ENCODE measurements around the gene TSC22D2. TPM values are rescaled to one million over a fixed set of nuclear protein-coding genes. Genes with fewer than 3 reads are reported as not detected.

Gene TSC22D2
- total RNA-seq, 1 donor from 2014 or later, result 68.7 TPM

GRCh38 chr3:150451329-150452048 is 43.4 kb downstream of the TSC22D2 start:
- DNase-seq (ENCODE audit: low spot score in 2 of 2, unreplicated experiment in 2 of 2), result no peak
- no peaks in the 10 kb centered on the region for H3K27me3 Mint-ChIP-seq (ENCODE audit: low read depth)
- peak overlapping the region; percentile 30 for H3K27ac Mint-ChIP-seq
- no peak for TF ChIP-seq CTCF (IDR thresholded peaks at IDR 0.05; ENCODE audit: unreplicated experiment)
- no peak overlapping the region for H3K4me3 Mint-ChIP-seq
- H3K9me3 Mint-ChIP-seq, result no peaks in the 10 kb centered on the region
- H3K36me3 Mint-ChIP-seq, result peaks cover 1% of the 10 kb centered on the region
- peaks cover 26% of the 10 kb centered on the region for H3K4me1 Mint-ChIP-seq

GRCh38 chr3:150453353-150453752 is 45.3 kb downstream of the TSC22D2 start:
- H3K27me3 Mint-ChIP-seq (ENCODE audit: low read depth), result no peaks in the 10 kb centered on the region

GRCh38 chr3:150454085-150454484 is 46.0 kb downstream of the TSC22D2 start:
- Mint-ChIP-seq H3K36me3 (peaks cover 14% of the 10 kb centered on the region), H3K9me3 (no peaks in the 10 kb centered on the region), H3K27me3 (ENCODE audit: low read depth) (no peaks in the 10 kb centered on the region), H3K27ac (no peak overlapping the region), H3K4me1 (peaks cover 23% of the 10 kb centered on the region), H3K4me3 (no peak overlapping the region)
- TF ChIP-seq CTCF (IDR thresholded peaks at IDR 0.05; ENCODE audit: unreplicated experiment), result no peak
- no peak for DNase-seq (ENCODE audit: low spot score in 2 of 2, unreplicated experiment in 2 of 2)

More at GRCh38 chr3:150453353-150453752, 45.3 kb downstream of the TSC22D2 start:
- Mint-ChIP-seq H3K9me3 (no peaks in the 10 kb centered on the region), H3K27ac (no peak overlapping the region), H3K36me3 (peaks cover 9% of the 10 kb centered on the region), H3K4me1 (peaks cover 18% of the 10 kb centered on the region), H3K4me3 (no peak overlapping the region)
- no peak for DNase-seq (ENCODE audit: low spot score in 2 of 2, unreplicated experiment in 2 of 2)
- TF ChIP-seq CTCF (IDR thresholded peaks at IDR 0.05; ENCODE audit: unreplicated experiment), result no peak

- TF ChIP-seq CTCF (IDR thresholded peaks at IDR 0.05; ENCODE audit: unreplicated experiment), result no peak
These were observed 46.5 kb downstream of the TSC22D2 start for GRCh38 chr3:150454622-150455021.

GRCh38 chr3:150455341-150455740 is 47.2 kb downstream of the TSC22D2 start:
- H3K27me3 Mint-ChIP-seq (ENCODE audit: low read depth), result no peaks in the 10 kb centered on the region
- H3K27ac Mint-ChIP-seq, result peak overlapping the region; percentile 57
- H3K4me1 Mint-ChIP-seq, result peaks cover 18% of the 10 kb centered on the region
- H3K36me3 Mint-ChIP-seq, result peaks cover 18% of the 10 kb centered on the region
- no peak overlapping the region for H3K4me3 Mint-ChIP-seq
- no peak for DNase-seq (ENCODE audit: low spot score in 2 of 2, unreplicated experiment in 2 of 2)
- no peak for TF ChIP-seq CTCF (IDR thresholded peaks at IDR 0.05; ENCODE audit: unreplicated experiment)
- no peaks in the 10 kb centered on the region for H3K9me3 Mint-ChIP-seq

More at GRCh38 chr3:150454622-150455021, 46.5 kb downstream of the TSC22D2 start:
- H3K27me3 Mint-ChIP-seq (ENCODE audit: low read depth), result no peaks in the 10 kb centered on the region
- peaks cover 18% of the 10 kb centered on the region for H3K36me3 Mint-ChIP-seq
- no peak overlapping the region for H3K4me3 Mint-ChIP-seq
- no peak overlapping the region for H3K27ac Mint-ChIP-seq
- H3K4me1 Mint-ChIP-seq, result peaks cover 18% of the 10 kb centered on the region
- H3K9me3 Mint-ChIP-seq, result no peaks in the 10 kb centered on the region
- DNase-seq (ENCODE audit: low spot score in 2 of 2, unreplicated experiment in 2 of 2), result no peak
